Lower leg skin (tissue), 3 donors: ENCODE data around the gene PDLIM1.

Source experiments
- CTCF ChIP-seq, 3 donors: fragments of 450-650 bp; IDR thresholded peaks; one replicate each; pipeline ENCODE4 v1.5.1; 2016; ENCODE audit warnings: antibody characterized with exemption in 3 of 3, mild to moderate bottlenecking in 3 of 3, moderate library complexity in 2 of 3
- POLR2A ChIP-seq, 2 donors: fragments of 450-650 bp; IDR thresholded peaks; one replicate each; pipeline ENCODE4 v1.6.1; 2016 to 2017; ENCODE audit warnings: antibody characterized with exemption in 2 of 2, mild to moderate bottlenecking in 1 of 2, moderate library complexity in 1 of 2

DNA sequence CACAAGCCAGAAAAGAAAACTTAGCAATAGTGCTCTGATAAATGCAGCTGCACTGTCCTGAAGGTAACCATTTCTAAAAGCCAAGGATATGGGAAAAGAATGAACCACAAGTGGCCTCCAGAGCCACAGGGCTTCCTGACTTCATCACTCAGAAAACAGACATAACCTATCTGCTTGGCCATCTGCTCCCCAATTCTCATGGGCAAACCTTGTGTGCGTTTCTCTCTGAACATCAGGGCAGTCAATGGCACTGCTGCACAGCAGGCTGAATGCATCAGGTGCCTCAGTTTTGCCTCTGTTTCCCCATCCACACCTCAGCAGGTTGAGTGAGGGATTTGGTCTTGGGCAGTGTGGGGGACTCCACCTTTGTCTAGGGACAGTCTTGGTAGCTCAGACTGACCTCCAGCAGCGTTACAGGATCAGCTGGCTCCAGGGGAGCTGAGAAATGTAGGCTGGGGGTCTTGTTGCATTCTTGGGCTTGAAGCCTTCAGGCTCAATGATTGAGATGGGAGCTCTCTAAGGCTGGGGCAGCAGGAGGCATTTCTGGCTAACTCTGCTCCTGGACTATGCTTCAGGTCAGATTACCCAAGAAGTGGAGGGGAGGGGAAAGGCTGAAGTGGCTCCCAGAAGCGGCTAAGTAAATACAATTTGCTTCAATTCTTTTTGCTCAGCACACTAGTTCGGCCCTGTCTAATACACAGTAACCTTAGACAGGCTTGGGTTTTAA, 23.6 kb upstream of the PDLIM1 start:
- no peak for TF ChIP-seq CTCF (IDR thresholded peaks at IDR 0.05)
- no peak for TF ChIP-seq POLR2A (IDR thresholded peaks at IDR 0.05)
